ENCODE results near the gene CCDC152. TPM values are rescaled to one million over a fixed set of nuclear protein-coding genes. Genes with fewer than 3 reads are reported as not detected.

The CCDC152 gene
- total RNA-seq, 4 donors from 2014 or later, result 0.13 to 1.1 (median 0.65) TPM

- Histone ChIP-seq H3K4me3 (no peak overlapping the region), H3K4me1 (no peaks in the 10 kb centered on the region), H3K36me3 (no peaks in the 10 kb centered on the region), H3K9me3 (no peaks in the 10 kb centered on the region), H3K27ac (no peak overlapping the region), H3K27me3 (no peaks in the 10 kb centered on the region)
- in situ Hi-C loops (cut with MboI; ENCODE audit: low sequenced_read_pairs in 4 of 4), result no loop called here
- ATAC-seq, result no peak
- intact Hi-C loops (cut with DNase I; ENCODE audit: low total_unique reads), result no loop called here
- DNase-seq, result no peak
- TF ChIP-seq CTCF (IDR thresholded peaks at IDR 0.05 in 4 of 5, conservative IDR thresholded peaks at IDR 0.05 in 1 of 5) (no peak), POLR2A (IDR thresholded peaks at IDR 0.05) (no peak)
These were observed 79.6 kb downstream of the CCDC152 start for GRCh38 chr5:42836070-42836769.

- H3K4me3 ChIP-seq, result no peak overlapping the region
- no peak overlapping the region for H3K27ac ChIP-seq
- DNase-seq, result no peak
- no peaks in the 10 kb centered on the region for H3K9me3 ChIP-seq
- no peaks in the 10 kb centered on the region for H3K36me3 ChIP-seq
- intact Hi-C loops (cut with DNase I; ENCODE audit: low total_unique reads), result no loop called here
- no peak for TF ChIP-seq CTCF (IDR thresholded peaks at IDR 0.05 in 4 of 5, conservative IDR thresholded peaks at IDR 0.05 in 1 of 5)
- TF ChIP-seq POLR2A (IDR thresholded peaks at IDR 0.05), result no peak
- H3K27me3 ChIP-seq, result no peaks in the 10 kb centered on the region
- peaks cover 0 to under 1% of the 10 kb centered on the region in 2 donors for H3K4me1 ChIP-seq
- no peak for ATAC-seq
- in situ Hi-C loops (cut with MboI; ENCODE audit: low sequenced_read_pairs in 4 of 4), result no loop called here
These were observed 81.0 kb downstream of the CCDC152 start for GRCh38 chr5:42837601-42838000.

GRCh38 chr5:42839196-42839595 is 82.6 kb downstream of the CCDC152 start:
- no peak for TF ChIP-seq CTCF (IDR thresholded peaks at IDR 0.05 in 4 of 5, conservative IDR thresholded peaks at IDR 0.05 in 1 of 5)
- no peak for TF ChIP-seq POLR2A (IDR thresholded peaks at IDR 0.05)
- H3K27ac ChIP-seq, result no peak overlapping the region
- in situ Hi-C loops (cut with MboI; ENCODE audit: low sequenced_read_pairs in 4 of 4) (no loop called here), intact Hi-C loops (cut with DNase I; ENCODE audit: low total_unique reads) (no loop called here)
- no peaks in the 10 kb centered on the region for H3K27me3 ChIP-seq
- ATAC-seq, result no peak
- DNase-seq, result no peak
- no peaks in the 10 kb centered on the region for H3K9me3 ChIP-seq
- peaks cover 8 to 11% of the 10 kb centered on the region in 2 donors for H3K4me1 ChIP-seq
- H3K4me3 ChIP-seq, result no peak overlapping the region
- no peaks in the 10 kb centered on the region for H3K36me3 ChIP-seq

GRCh38 chr5:42840269-42840668 is 83.7 kb downstream of the CCDC152 start:
- DNase-seq (peak; percentile 28 to 48), ATAC-seq (peak; percentile 64 to 72)
- Histone ChIP-seq H3K9me3 (no peaks in the 10 kb centered on the region), H3K36me3 (no peaks in the 10 kb centered on the region), H3K4me1 (peaks cover 8 to 11% of the 10 kb centered on the region in 2 donors), H3K4me3 (no peak overlapping the region), H3K27me3 (no peaks in the 10 kb centered on the region), H3K27ac (peak overlapping the region; percentile 26 to 49 (median 44))
- intact Hi-C loops (cut with DNase I; ENCODE audit: low total_unique reads) (no loop called here), in situ Hi-C loops (cut with MboI; ENCODE audit: low sequenced_read_pairs in 4 of 4) (no loop called here)
- TF ChIP-seq CTCF (IDR thresholded peaks at IDR 0.05 in 4 of 5, conservative IDR thresholded peaks at IDR 0.05 in 1 of 5), result no peak
- TF ChIP-seq POLR2A (IDR thresholded peaks at IDR 0.05), result no peak

Data from gastrocnemius medialis (tissue), 4 donors.